ENCODE data around the gene ATXN2.

DNA sequence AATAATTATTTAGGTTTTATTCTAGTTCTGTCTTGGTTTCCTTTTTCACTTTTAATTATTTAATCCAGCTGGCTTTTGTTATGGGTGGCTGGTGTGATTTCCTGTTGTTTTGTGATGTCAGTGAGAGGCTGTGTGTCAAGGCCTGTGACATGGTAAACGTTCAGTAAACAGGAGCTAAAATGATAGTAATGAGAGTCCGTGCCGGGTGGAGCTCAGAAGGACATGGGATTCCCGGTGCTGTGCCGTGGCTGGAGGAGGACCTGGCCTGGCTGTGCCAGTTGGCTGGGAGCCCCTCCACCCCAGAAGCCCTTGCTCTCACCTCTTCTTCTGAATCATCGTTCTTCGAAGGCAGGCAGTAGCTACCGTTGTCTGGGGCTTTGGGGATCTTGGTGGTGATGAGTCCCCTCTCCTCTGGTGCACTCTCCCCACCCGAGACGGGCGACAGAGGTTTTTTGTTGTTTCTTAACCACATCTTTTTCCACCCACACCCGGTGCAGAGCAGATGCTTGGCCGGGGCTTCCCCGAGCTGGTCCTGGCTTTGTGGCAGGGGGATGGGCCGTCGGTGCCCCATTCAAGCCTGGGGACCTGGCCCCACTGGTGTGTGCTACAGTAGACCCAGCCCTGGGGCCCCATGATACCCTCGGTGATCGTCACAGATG lies 164.3 kb downstream of the ATXN2 start:
- TF ChIP-seq EZH2 (IDR thresholded peaks at IDR 0.05; ENCODE audit: insufficient read depth, poor library complexity, severe bottlenecking) (no peak), EZH2phosphoT487 (IDR thresholded peaks at IDR 0.05; ENCODE audit: insufficient read depth, low read depth) (no peak)
